Stomach (tissue), 9 donors: Measurements from ENCODE around the gene VAV3. TPM values are rescaled to one million over a fixed set of nuclear protein-coding genes. Genes with fewer than 3 reads are reported as not detected.

Experiments
- DNase-seq, 2 donors: peaks; one replicate each; pipeline versions ENCODE4 v3.0.0 to v3.0.0-alpha.2; 2013 to 2019
- H3K27ac ChIP-seq, 5 donors: fragments of 200-600 bp in 4 of 5; sonication (generic) in 4 of 5; one replicate each; pipeline ENCODE4 v1.5.1; 2013 to 2019; ENCODE audit warnings: mild to moderate bottlenecking in 1 of 5, moderate library complexity in 1 of 5
- H3K27me3 ChIP-seq, 3 donors: fragments of 200-600 bp; sonication (generic); one replicate each; pipeline ENCODE4 v1.5.1; 2017 to 2019; ENCODE audit warnings: mixed run types in 1 of 3
- H3K36me3 ChIP-seq, 4 donors: fragments of 200-600 bp; sonication (generic); 1 replicate in 3 of 4; 2 replicates in 1 of 4; pipeline ENCODE4 v1.5.1; 2016 to 2019
- H3K4me1 ChIP-seq, 4 donors: fragments of 200-600 bp; sonication (generic); one replicate each; pipeline ENCODE4 v1.5.1; 2016 to 2019
- H3K4me3 ChIP-seq, 4 donors: fragments of 200-600 bp; sonication (generic) in 3 of 4; one replicate each; pipeline ENCODE4 v1.5.1; 2016 to 2019; ENCODE audit warnings: mild to moderate bottlenecking in 1 of 4
- H3K9me3 ChIP-seq, 4 donors: fragments of 200-600 bp; sonication (generic); one replicate each; pipeline ENCODE4 v1.5.1; 2016 to 2019
- CTCF ChIP-seq, 7 experiments: fragments of 450-650 bp in 4 of 7; fragments of 200-600 bp in 3 of 7; sonication (generic) in 3 of 7; IDR thresholded peaks; one replicate each; pipeline ENCODE4 v1.5.1; 2016 to 2019; ENCODE audit warnings: antibody characterized with exemption in 7 of 7, control low read depth in 2 of 7, mild to moderate bottlenecking in 1 of 7
- EP300 ChIP-seq: sonication (generic); formaldehyde crosslinking; IDR thresholded peaks from one replicate; pipeline ENCODE4 v1.6.1; 2017; ENCODE audit warnings: antibody characterized with exemption
- POLR2A ChIP-seq, 4 donors: fragments of 450-650 bp; IDR thresholded peaks; one replicate each; pipeline ENCODE4 v1.6.1; 2016; ENCODE audit warnings: antibody characterized with exemption in 4 of 4, control low read depth in 2 of 4, mild to moderate bottlenecking in 1 of 4, moderate library complexity in 1 of 4
- POLR2AphosphoS5 ChIP-seq, 3 donors: sonication (generic); formaldehyde crosslinking; IDR thresholded peaks; one replicate each; pipeline ENCODE4 v1.6.1; 2016; ENCODE audit warnings: antibody characterized with exemption in 3 of 3
- WGBS, 5 donors: extraction: QIAGEN DNeasy Blood & Tissue Kit in 3 of 5; methylation state at CpG; one replicate each; pipeline versions ENCODE4 v1.1.5 to v1.1.7; 2013 to 2018; 5-methylcytosine and 5-hydroxymethylcytosine counted together
- intact Hi-C: fragments of 100-400 bp; cut with DNase I; formaldehyde crosslinking; loops from one replicate; pipeline ENCODE4 v1.15.1; 2023; ENCODE audit warnings: low total_unique reads
- polyA plus RNA-seq, 3 donors: library from polyadenylated mRNA; stranded (reverse); fragments of 200-250 nt; gene quantifications; one replicate each; pipeline ENCODE4 v1.2.3, GENCODE V29; 2013
- total RNA-seq, 5 donors: library from RNA; depleted of rRNA; stranded (reverse); fragments of >200 nt; gene quantifications; one replicate each; pipeline versions ENCODE4 v1.1.0 to v1.2.3, GENCODE V29; 2014 to 2016
- donor health status: healthy with polysubstance abuse.
- donor health status: Bipolar disorder and iron deficiency.
- donor health status: healthy.

The VAV3 gene
- total and polyA plus RNA-seq, 8 donors, result 5.7 to 29.3 (median 6.9) TPM

GRCh38 chr1:107570768-107571167 lies 394.2 kb downstream of the VAV3 start:
- intact Hi-C loops, result no loop called here
- peak in 1 of 2 donors; percentile 7 for DNase-seq
- Histone ChIP-seq H3K36me3 (peaks cover 0 to 5% (median 0%) of the 10 kb centered on the region in 4 donors), H3K27me3 (no peaks in the 10 kb centered on the region), H3K4me3 (no peak overlapping the region), H3K27ac (no peak overlapping the region), H3K4me1 (peaks cover 0 to 6% (median 0%) of the 10 kb centered on the region in 4 donors), H3K9me3 (no peaks in the 10 kb centered on the region)
- WGBS, 5 donors, result 94 to 99% (median 97%) methylated on average over 15 of the region's 15 CpGs
- TF ChIP-seq CTCF (IDR thresholded peaks at IDR 0.05) (no peak), EP300 (no peak), POLR2AphosphoS5 (IDR thresholded peaks at IDR 0.05) (no peak), POLR2A (IDR thresholded peaks at IDR 0.05) (no peak)

GRCh38 chr1:107563441-107563840 lies 401.5 kb downstream of the VAV3 start:
- intact Hi-C loops, result no loop called here

GRCh38 chr1:107559881-107560280 lies 405.1 kb downstream of the VAV3 start:
- H3K4me3 ChIP-seq, result no peak overlapping the region
- 90 to 95% (median 93%) methylated on average over 3 of the region's 3 CpGs for WGBS, 5 donors
- intact Hi-C loops, result no loop called here
- no peaks in the 10 kb centered on the region for H3K27me3 ChIP-seq
- H3K4me1 ChIP-seq, result no peaks in the 10 kb centered on the region
- H3K36me3 ChIP-seq, result no peaks in the 10 kb centered on the region
- H3K9me3 ChIP-seq, result no peaks in the 10 kb centered on the region
- DNase-seq, result no peak
- TF ChIP-seq EP300, result no peak
- no peak for TF ChIP-seq POLR2A (IDR thresholded peaks at IDR 0.05)
- TF ChIP-seq POLR2AphosphoS5 (IDR thresholded peaks at IDR 0.05), result no peak
- TF ChIP-seq CTCF (IDR thresholded peaks at IDR 0.05), result no peak
- H3K27ac ChIP-seq, result no peak overlapping the region

More at GRCh38 chr1:107563441-107563840, 401.5 kb downstream of the VAV3 start:
- H3K27me3 ChIP-seq, result no peaks in the 10 kb centered on the region
- H3K4me3 ChIP-seq, result no peak overlapping the region
- H3K4me1 ChIP-seq, result no peaks in the 10 kb centered on the region
- 66 to 86% (median 72%) methylated on average over 3 of the region's 3 CpGs for whole genome bisulfite sequencing, 5 donors
- TF ChIP-seq POLR2AphosphoS5 (IDR thresholded peaks at IDR 0.05), result no peak
- no peak for TF ChIP-seq CTCF (IDR thresholded peaks at IDR 0.05)
- TF ChIP-seq POLR2A (IDR thresholded peaks at IDR 0.05), result no peak
- no peak for TF ChIP-seq EP300
- no peaks in the 10 kb centered on the region for H3K9me3 ChIP-seq
- H3K36me3 ChIP-seq, result no peaks in the 10 kb centered on the region
- DNase-seq, result no peak
- H3K27ac ChIP-seq, result no peak overlapping the region

- WGBS, 5 donors, result 74 to 89% (median 83%) methylated on average over 2 of the region's 2 CpGs
These were observed 407.9 kb downstream of the VAV3 start for GRCh38 chr1:107557095-107557494.

More at GRCh38 chr1:107557095-107557494, 407.9 kb downstream of the VAV3 start:
- Histone ChIP-seq H3K36me3 (no peaks in the 10 kb centered on the region), H3K4me3 (no peak overlapping the region), H3K27me3 (no peaks in the 10 kb centered on the region), H3K4me1 (no peaks in the 10 kb centered on the region), H3K27ac (no peak overlapping the region), H3K9me3 (no peaks in the 10 kb centered on the region)
- TF ChIP-seq CTCF (IDR thresholded peaks at IDR 0.05) (no peak), EP300 (no peak), POLR2AphosphoS5 (IDR thresholded peaks at IDR 0.05) (no peak), POLR2A (IDR thresholded peaks at IDR 0.05) (no peak)
- no peak for DNase-seq
- intact Hi-C loops, result no loop called here
